ENCODE measurements around the gene NMT1. TPM values are rescaled to one million over a fixed set of nuclear protein-coding genes. Genes with fewer than 3 reads are reported as not detected.

Gene NMT1
- total RNA-seq, 1 donor from 2014 or later: 100 TPM

GRCh38 chr17:45149669-45150664 lies 88.8 kb downstream of the NMT1 start:
- DNase-seq (ENCODE audit: low read depth in 2 of 2): peak in 1 of 2 donors; percentile 67

- DNase-seq (ENCODE audit: low read depth in 2 of 2): no peak
Observed at GRCh38 chr17:45150911-45151809, 90.0 kb downstream of the NMT1 start.

- no peak for DNase-seq (ENCODE audit: low read depth in 2 of 2)
Observed at GRCh38 chr17:45155029-45155428, 93.9 kb downstream of the NMT1 start.

GRCh38 chr17:45155483-45155882 lies 94.4 kb downstream of the NMT1 start:
- no peak for DNase-seq (ENCODE audit: low read depth in 2 of 2)

- DNase-seq (ENCODE audit: low read depth in 2 of 2): no peak
Observed at GRCh38 chr17:45156242-45156641, 95.1 kb downstream of the NMT1 start.

Other genes starting within 250 kb of the NMT1 start
- gene GJC1, start 231.0 kb upstream of the NMT1 start, total RNA-seq: 3.0 and 6.7 TPM in 2 replicates
- gene HIGD1B, start 213.4 kb upstream of the NMT1 start, total RNA-seq: not detected in 2 replicates
- 145 and 156 TPM in 2 replicates for gene EFTUD2, start 161.9 kb upstream of the NMT1 start, total RNA-seq
- gene GFAP, start 145.8 kb upstream of the NMT1 start, total RNA-seq: 0.13 TPM in 1 of 2 replicates, not detected in the other
- gene KIF18B, start 113.5 kb upstream of the NMT1 start, total RNA-seq: 1.4 and 2.3 TPM in 2 replicates
- gene C1QL1, start 93.0 kb upstream of the NMT1 start, total RNA-seq: under 0.01 and 0.13 TPM in 2 replicates
- 22.2 and 32.2 TPM in 2 replicates for gene DCAKD, start 9.7 kb upstream of the NMT1 start, total RNA-seq
- gene PLCD3, start 71.2 kb downstream of the NMT1 start, total RNA-seq: 12.7 and 13.0 TPM in 2 replicates
- gene ACBD4, start 74.4 kb downstream of the NMT1 start, total RNA-seq: 3.4 and 4.1 TPM in 2 replicates
- 4.9 and 8.2 TPM in 2 replicates for gene HEXIM1, start 87.2 kb downstream of the NMT1 start, total RNA-seq
- gene HEXIM2, start 100.6 kb downstream of the NMT1 start, total RNA-seq: 3.2 and 3.7 TPM in 2 replicates
- gene FMNL1, start 160.6 kb downstream of the NMT1 start, total RNA-seq: 2.6 and 2.9 TPM in 2 replicates
- not detected in 2 replicates for gene SPATA32, start 200.8 kb downstream of the NMT1 start, total RNA-seq

All from dermis microvascular lymphatic vessel endothelial cell (primary cell).